Esophagus squamous epithelium (tissue), 4 donors: Measurements from ENCODE around the gene KDSR. TPM values are rescaled to one million over a fixed set of nuclear protein-coding genes. Genes with fewer than 3 reads are reported as not detected.

Experiments
- total RNA-seq, 4 donors: library from RNA; depleted of rRNA; stranded (reverse); fragments of >200 nt; gene quantifications; one replicate each; pipeline ENCODE4 v1.1.0, GENCODE V29; 2016

KDSR gene
- total RNA-seq, 4 donors from 2014 or later, result 20.8 to 42.3 (median 23.0) TPM

Other genes starting within 250 kb of the KDSR start
- gene BCL2, start 47.4 kb downstream of the KDSR start, total RNA-seq, result 10 to 100 TPM in 1 of 4 donors, 1 to 10 TPM in 3; 3.1 to 17.4 (median 4.2) TPM
- 10 to 100 TPM; 68.5 to 92.1 (median 76.5) TPM for gene VPS4B, start 55.3 kb upstream of the KDSR start, total RNA-seq
- 100 to 1,000 TPM; 204 to 363 (median 268) TPM for gene SERPINB5, start 109.8 kb upstream of the KDSR start, total RNA-seq
- 10 to 100 TPM in 1 of 4 donors, 1 to 10 TPM in 1, under 1 TPM in 1, not detected in 1; 0.76 to 13.2 (median 1.5) TPM for gene SERPINB12, start 175.2 kb upstream of the KDSR start, total RNA-seq
- 100 to 1,000 TPM; 168 to 354 (median 201) TPM for gene SERPINB13, start 220.1 kb upstream of the KDSR start, total RNA-seq